ENCODE measurements around the gene PPOX. TPM values are rescaled to one million over a fixed set of nuclear protein-coding genes. Genes with fewer than 3 reads are reported as not detected.
A peak's percentile ranks its signal among the peaks of the same experiment; 100 is the strongest.

Gene PPOX
- total RNA-seq, 1 donor: 14.0 TPM

DNA sequence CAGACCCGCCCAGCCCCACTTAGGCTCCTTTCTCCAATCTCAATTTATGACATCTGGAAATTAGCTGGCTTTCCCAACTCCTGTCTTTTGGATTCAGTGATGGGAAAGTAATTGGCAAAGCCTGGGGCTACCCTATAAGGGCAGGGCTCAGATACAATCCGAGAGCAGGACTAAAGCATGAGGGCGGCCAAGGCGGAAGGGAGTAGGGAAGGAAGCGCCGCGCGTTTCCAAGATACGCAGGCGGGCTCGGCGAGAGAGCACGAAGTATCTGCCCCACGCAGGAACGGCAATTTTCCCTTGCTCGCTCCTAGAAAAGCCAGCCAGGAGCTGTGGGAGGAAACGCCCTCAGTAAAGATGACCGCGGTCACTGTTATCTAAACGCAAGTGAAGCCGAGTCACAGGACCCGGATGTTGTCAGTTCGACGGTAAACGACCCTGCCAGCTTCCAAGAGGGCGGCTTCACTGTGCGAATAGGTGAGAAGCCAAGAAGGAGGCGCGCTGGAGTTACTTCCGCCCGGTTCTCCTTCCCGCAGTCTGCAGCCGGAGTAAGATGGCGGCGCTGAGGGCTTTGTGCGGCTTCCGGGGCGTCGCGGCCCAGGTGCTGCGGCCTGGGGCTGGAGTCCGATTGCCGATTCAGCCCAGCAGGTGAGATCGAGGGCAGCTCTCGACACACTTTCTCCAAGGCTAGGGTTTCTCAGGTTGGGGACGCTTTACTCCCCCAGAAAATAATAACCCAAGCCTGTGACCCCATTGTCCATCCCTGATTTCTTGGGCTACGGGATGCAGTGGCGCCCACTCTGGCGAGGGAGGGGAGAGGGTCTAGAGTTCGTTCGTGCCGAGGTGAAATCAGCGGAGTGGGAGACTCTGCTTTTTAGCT is 35.8 kb downstream of the PPOX start, which contains the start of gene NDUFS2:
NDUFS2 (plus strand) TSS at position 532 of the 877 bp plus-strand sequence; CDS start at position 551, 19 bp downstream.
- H3K4me3 ChIP-seq (ENCODE audit: low read depth, low read length): peak within 1 kb of the TSS; percentile 97
- DNase-seq (ENCODE audit: low read depth): peak; percentile 99
- TF ChIP-seq, protein P1, sequence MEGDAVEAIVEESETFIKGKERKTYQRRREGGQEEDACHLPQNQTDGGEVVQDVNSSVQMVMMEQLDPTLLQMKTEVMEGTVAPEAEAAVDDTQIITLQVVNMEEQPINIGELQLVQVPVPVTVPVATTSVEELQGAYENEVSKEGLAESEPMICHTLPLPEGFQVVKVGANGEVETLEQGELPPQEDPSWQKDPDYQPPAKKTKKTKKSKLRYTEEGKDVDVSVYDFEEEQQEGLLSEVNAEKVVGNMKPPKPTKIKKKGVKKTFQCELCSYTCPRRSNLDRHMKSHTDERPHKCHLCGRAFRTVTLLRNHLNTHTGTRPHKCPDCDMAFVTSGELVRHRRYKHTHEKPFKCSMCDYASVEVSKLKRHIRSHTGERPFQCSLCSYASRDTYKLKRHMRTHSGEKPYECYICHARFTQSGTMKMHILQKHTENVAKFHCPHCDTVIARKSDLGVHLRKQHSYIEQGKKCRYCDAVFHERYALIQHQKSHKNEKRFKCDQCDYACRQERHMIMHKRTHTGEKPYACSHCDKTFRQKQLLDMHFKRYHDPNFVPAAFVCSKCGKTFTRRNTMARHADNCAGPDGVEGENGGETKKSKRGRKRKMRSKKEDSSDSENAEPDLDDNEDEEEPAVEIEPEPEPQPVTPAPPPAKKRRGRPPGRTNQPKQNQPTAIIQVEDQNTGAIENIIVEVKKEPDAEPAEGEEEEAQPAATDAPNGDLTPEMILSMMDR (IDR thresholded peaks at IDR 0.05; ENCODE audit: insufficient read depth, low read length): peak; percentile 26

DNA sequence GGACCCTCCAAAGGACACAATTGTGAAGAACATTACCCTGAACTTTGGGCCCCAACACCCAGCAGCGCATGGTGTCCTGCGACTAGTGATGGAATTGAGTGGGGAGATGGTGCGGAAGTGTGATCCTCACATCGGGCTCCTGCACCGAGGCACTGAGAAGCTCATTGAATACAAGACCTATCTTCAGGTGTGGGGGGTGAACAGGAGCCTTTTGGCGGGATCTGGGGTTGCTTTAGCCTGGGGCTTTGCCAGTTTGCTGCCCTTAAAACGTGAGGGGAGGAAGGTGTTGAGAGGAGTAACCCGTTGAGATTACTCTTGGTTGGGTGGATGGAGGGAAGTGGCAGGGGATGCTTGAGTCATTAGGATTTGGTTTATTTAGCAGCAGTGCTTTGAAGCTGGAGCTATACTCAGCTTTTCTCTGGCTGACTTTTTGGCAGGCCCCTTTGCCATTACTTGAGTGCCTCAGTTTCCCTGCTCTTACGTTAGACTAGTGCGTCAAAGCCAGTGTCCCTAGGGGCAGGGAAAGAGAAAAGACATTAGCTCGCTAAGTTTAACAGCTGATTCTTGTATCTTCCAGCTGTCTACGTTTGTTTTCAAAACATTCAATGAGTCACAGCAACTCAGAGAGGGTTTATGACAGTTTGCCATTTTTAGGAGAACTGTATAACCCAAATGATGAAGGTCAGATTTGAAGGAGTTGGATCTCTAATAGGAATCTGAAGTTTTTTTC is 40.4 kb downstream of the PPOX start:
- DNase-seq (ENCODE audit: low read depth): no peak
- H3K4me3 ChIP-seq (ENCODE audit: low read depth, low read length): no peak overlapping the region
- TF ChIP-seq, protein P1 (IDR thresholded peaks at IDR 0.05; ENCODE audit: insufficient read depth, low read length): no peak

GRCh38 chr1:161207173-161207572 is 40.9 kb downstream of the PPOX start:
- TF ChIP-seq, protein P1 (IDR thresholded peaks at IDR 0.05; ENCODE audit: insufficient read depth, low read length): no peak
- H3K4me3 ChIP-seq (ENCODE audit: low read depth, low read length): no peak overlapping the region
- DNase-seq (ENCODE audit: low read depth): no peak

GRCh38 chr1:161209790-161210409 is 43.7 kb downstream of the PPOX start:
- DNase-seq (ENCODE audit: low read depth): peak; percentile 68
- TF ChIP-seq, protein P1 (IDR thresholded peaks at IDR 0.05; ENCODE audit: insufficient read depth, low read length): peak; percentile 94
- no peak overlapping the region for H3K4me3 ChIP-seq (ENCODE audit: low read depth, low read length)

DNA sequence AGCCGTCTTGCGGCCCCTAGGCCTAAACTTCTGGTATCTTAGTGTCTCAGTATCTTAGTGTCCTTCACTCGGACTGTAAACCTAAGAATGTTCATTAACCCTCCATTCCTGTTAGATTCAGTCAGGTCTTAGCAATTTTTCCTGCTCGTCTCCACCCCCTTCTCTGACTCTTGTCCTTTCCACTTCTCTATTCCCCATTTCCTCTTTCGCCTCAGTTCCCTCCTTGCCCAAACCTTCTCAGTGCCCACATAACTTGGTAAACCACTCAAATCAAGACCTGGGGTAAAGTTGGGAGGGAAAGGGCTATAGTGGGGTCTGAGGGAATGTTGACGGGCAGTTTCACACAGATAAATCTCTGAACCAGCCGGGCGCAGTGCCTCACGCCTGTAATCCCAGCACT is 48.1 kb downstream of the PPOX start:
- TF ChIP-seq, protein P1 (IDR thresholded peaks at IDR 0.05; ENCODE audit: insufficient read depth, low read length): no peak
- no peak for DNase-seq (ENCODE audit: low read depth)
- H3K4me3 ChIP-seq (ENCODE audit: low read depth, low read length): no peak overlapping the region

GRCh38 chr1:161215076-161215475 is 48.9 kb downstream of the PPOX start, which contains the start of gene FCER1G:
Gene FCER1G, plus strand, starts transcription at chr1:161215295. Its CDS starts 27 bp downstream, at chr1:161215322.
- no peak for DNase-seq (ENCODE audit: low read depth)
- TF ChIP-seq, protein P1 (IDR thresholded peaks at IDR 0.05; ENCODE audit: insufficient read depth, low read length): no peak

More at GRCh38 chr1:161215076-161215475, 48.9 kb downstream of the PPOX start, which contains the start of gene FCER1G:
- H3K4me3 ChIP-seq (ENCODE audit: low read depth, low read length): no peak within 1 kb of the TSS

All from fibroblast of the aortic adventitia (primary cell).